GM12873 (cell line): ENCODE measurements around the gene TBCEL.

Experiments
- CTCF ChIP-seq: IDR thresholded peaks from 2 replicates; pipeline ENCODE4 v1.5.1; 2012; ENCODE audit warnings: low read depth, mild to moderate bottlenecking, moderate library complexity, low read length, control low read depth; ENCODE audit not compliant: insufficient read depth; ENCODE audit errors: missing control alignments

Gene TBCEL

GRCh38 chr11:121108413-121108812 lies 84.5 kb downstream of the TBCEL start:
- TF ChIP-seq CTCF: no peak

- TF ChIP-seq CTCF: no peak
Measured at GRCh38 chr11:121109471-121109870, 85.6 kb downstream of the TBCEL start.

GRCh38 chr11:121109916-121110586 lies 86.1 kb downstream of the TBCEL start:
- no peak for TF ChIP-seq CTCF

GRCh38 chr11:121110871-121111724 lies 87.2 kb downstream of the TBCEL start:
- no peak for TF ChIP-seq CTCF

GRCh38 chr11:121112498-121113455 lies 88.9 kb downstream of the TBCEL start:
- TF ChIP-seq CTCF: peak; percentile 57

GRCh38 chr11:121113611-121114010 lies 89.7 kb downstream of the TBCEL start:
- no peak for TF ChIP-seq CTCF
